HG03097 (cell line): ENCODE measurements around the gene MLYCD.

Experiments
- ATAC-seq: cut with Tn5 transposase; IDR thresholded peaks from one replicate; pipeline ENCODE4 v1.9.1; 2021; ENCODE audit not compliant: unreplicated experiment, low FRiP score

The MLYCD gene

DNA sequence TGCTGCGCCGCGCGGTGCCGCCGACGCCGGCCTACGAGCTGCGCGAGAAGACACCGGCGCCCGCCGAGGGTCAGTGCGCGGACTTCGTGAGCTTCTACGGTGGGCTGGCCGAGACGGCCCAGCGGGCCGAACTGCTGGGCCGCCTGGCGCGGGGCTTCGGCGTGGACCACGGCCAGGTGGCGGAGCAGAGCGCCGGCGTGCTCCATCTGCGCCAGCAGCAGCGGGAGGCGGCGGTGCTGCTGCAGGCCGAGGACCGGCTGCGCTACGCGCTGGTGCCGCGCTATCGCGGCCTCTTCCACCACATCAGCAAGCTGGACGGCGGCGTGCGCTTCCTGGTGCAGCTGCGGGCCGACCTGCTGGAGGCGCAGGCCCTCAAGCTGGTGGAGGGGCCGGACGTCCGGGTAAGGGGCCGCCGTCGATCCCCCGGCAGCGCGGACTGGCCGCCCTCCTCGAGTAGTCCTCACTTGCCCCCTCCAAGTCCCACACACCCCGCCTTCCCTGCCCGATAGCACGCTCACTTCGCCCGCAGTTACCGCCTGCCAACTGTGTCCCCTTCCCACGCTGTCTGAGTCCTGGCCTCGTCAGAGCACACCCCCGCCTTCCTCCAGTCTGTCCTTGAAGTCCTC lies 470 bp downstream of the MLYCD start:
- peak; percentile 37 for ATAC-seq

DNA sequence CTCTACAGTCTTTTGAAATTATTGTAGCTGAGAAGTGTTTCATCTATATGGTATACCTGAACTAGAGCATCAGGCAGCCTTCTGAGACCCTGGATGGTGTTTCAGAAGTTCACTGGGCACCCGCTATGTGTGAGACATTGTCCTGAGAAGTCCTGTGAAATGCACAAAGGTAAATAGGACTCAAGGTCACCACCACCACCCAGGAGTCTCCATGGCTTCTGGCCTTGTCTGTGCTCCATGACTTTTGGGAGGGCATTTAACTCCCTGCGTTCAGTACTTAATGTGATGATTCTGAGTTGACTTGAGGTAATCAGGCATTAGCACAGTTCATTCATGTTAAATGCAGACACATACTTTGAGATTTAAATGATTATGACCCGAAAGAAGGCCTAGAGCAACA lies 1.1 kb downstream of the MLYCD start:
- ATAC-seq = no peak

DNA sequence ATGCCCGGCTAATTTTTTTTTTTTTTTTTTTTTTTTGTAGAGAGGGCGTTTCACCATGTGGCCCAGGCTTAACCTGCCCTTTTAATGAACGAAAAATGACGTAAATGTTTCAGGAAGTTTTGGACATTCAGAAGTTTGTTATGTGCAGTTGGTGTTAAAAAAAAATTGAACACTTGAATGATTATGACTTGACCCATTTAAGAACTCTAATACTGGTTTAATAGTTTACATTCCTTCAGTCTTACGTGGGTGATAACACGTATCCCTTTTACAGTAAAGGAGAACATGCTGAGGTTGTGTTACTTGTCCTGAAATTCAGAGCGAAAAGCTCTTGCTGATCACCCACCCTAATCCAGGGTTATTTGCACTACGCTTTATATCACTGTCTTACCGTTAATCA lies 1.7 kb downstream of the MLYCD start:
- ATAC-seq = no peak

DNA sequence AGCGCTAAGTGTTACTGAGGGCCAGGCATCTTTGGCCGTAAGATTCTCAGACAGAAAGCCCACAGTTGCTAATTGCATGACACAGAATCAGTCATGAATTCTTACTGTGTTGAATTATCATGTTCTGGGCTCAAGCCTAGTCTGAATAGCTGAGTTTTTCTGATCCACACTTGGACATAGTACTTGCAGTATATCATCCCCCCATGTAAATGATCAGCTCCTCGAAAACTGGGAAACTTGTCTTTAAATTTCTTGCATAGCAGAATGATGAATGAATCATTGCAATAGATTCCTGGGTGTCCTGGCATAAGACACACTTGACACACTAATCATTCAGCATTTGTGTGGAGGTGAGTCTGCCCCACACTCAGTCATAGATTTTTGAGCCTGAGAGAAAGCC lies 2.2 kb downstream of the MLYCD start:
- no peak for ATAC-seq

DNA sequence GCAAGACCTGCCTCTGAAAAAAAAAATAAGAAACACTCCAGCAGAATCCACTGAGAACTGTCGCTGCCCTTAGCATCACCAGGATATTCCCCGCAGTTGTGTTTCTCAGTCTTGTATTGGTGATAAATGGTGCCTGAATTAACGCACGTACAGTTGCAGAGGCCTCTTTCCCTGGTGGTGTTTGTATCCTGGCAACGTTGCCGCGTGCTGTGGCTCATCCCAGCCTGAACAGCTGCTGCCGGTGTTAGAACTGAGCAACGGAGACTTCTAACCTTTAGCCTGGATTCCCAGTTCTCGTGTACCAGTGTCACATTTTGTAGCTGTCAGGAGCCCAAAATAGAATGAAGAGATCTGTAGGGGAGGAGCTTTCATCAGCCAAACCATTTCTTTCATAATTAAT lies 4.8 kb downstream of the MLYCD start:
- ATAC-seq = no peak

DNA sequence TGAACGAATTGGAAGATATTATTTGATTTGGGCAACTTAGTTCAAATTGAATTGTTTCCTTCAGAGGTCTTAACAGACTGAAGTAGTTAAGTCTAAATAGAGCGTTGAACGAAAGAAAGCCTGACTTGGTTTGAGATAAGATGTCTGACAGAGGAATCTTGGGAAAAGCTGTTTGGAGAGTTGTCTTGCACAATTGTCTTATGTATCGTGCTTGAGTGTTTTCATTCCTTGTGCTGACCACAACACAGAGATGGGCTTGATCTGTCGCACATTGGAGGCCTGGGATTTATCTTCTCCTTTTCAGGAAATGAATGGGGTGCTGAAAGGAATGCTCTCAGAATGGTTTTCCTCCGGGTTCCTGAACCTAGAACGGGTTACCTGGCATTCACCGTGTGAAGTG lies 7.8 kb downstream of the MLYCD start:
- no peak for ATAC-seq

DNA sequence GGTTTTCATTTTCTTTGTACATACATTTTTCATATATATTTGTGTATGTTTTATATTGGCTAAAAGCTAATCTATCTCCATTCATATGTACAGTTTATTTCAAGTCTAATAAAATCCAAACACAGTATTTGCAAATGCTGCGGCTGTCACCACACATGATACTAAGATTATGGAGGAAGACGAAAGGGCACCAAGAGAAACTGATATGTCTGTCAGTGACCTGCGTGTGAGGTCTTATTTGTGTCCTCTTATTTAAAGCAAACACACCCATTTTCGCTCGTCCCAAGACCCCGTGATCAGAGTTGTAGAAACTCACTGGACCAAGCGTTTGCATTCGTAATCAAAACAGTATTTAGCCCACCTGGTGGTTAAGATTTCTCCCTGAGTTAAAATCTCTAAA lies 8.2 kb downstream of the MLYCD start:
- no peak for ATAC-seq

DNA sequence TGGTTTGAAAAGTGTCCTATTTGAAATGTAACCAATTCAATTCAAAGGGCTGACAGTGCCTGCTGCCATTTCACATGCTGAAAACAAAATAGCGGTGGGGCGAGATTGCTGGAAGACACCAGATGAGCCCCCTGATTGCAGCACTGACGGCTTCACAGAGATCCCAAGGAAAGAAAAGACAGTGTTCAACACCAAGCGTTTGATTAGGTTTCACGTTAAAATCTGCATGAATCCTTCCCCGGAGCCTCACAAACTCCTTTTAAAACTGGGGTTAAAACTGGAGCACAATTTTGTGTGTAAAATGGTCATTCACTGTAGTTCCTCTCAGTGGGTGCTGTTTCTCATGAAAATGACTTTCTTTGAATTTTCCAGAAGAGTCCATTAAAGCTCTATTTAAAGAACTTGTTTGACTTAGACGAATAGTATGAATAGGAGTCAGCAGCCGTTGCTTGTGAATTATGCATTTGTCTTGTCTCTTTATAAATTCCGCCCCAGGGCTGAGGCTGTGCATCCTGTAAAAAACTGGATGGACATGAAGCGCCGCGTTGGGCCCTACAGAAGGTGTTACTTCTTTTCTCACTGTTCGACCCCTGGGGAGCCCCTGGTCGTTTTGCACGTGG lies 8.8 kb downstream of the MLYCD start:
- ATAC-seq = no peak

DNA sequence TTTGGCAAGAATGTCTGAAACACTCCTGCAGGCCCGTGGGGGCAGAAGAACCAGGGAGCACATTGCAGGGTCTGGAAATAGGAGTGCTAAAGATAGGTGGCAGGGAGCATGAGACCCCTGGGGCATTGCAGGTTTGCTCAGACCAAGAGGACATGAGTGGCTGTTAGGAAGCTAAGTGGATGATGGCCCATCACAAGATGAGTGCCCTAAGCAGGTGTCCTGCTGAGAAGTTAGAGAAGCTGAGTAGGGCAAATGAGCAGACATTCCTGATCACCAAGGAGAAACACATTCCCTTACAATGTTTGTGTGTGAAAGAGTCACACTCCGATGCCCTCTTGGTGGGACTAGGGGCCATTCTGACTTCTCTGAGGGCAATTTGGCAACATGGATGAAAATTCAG lies 9.9 kb downstream of the MLYCD start:
- ATAC-seq = no peak

DNA sequence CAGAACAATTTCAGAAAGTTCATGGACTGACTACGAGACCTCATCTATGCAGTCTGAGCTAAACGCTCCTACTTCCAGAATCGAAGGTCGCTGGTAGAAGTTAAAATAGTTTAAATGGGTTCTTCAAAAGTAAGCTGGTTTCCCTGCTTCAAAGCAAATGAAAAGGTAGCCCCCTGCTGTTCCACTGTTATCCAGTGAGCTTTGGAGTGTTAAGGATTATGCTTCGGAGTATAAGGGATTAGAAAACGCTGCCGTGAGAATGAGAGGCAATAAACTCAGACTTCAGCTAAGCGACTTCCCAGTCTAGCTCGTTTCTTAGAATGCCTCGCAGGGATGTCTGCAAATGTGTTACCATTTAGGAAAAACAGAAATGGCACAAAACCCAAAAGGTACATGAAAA lies 12.4 kb downstream of the MLYCD start:
- no peak for ATAC-seq

DNA sequence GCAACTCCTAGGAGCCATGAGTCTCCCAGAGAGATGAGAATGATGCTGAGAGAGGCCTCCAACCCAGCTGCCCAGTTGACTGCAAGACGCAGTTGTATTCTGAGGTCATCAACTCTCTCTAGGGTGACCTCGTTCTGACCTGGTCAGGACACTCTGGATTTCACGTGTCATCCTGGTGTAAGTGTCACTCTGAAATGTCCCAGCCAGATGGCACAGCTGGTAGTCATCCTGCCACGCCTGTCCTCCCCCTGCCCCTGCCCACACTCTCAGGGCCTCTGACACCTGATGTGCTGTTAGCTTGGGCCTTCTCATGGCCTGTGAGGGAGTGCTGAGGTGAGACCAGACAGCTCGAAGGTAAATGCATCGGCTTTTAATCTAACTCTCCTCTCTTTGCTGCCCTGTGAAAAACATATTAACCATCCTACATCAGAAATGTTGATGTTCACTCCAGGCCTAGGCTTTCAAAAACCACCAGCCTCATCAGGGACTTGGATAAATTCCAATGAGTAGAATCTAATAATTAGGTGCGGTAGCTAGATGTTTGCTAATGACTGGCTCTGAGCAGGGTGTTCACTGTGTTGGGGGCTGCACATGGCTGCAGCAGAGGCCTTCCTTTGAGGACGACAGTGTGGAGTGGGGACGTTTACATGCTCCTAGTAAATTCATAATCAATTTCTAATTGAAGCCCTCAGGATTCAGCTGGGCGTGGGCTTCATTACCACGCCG lies 13.8 kb downstream of the MLYCD start:
- no peak for ATAC-seq

DNA sequence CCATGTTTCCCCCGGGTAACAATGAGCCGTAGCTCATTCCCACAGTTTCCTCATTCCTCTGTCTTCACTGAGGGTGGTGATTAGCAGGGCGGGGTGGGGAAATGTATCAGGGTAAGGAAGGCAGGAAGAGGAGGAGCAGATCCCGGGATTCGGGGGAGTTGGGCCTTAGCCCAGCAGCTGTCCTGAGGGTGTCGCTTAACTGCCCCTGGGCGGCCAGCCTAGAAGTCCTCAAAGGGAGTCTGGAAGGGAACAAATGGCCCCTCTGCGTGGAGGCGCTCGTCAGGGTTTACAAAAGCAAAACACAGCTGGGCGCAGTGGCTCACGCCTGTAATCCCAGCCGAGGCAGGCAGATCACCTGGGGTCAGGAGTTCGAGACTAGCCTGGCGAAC lies 14.3 kb downstream of the MLYCD start:
- no peak for ATAC-seq

DNA sequence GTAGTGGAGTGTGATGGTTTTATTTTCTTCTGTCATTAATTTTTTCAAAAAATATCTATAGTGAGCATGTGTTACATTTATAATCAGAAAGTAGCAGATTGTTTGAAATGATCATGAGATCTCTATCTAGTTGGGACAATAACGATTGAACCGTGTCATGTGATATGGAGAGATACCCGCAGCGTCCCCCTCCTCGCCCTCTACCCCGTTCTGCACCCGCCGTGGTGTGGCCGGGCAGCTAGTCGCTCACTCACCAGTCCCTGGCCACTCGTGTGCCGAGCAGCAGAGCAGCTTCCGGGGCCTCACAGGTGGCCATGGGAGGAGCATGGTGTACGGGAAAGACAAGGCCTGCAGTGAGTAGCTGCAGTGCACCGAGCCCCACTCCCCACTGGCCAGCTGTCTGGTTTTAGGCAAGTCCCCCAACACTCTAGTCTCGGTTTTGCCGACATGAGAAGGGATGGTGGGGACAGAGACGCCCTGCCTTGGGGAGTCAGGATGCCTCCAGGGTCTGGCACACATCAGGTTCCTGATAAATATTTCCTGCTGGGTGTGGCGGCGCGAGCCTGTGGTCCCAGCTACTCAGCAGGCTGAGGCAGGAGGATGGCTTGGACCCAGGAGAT lies 15.3 kb downstream of the MLYCD start:
- no peak for ATAC-seq

DNA sequence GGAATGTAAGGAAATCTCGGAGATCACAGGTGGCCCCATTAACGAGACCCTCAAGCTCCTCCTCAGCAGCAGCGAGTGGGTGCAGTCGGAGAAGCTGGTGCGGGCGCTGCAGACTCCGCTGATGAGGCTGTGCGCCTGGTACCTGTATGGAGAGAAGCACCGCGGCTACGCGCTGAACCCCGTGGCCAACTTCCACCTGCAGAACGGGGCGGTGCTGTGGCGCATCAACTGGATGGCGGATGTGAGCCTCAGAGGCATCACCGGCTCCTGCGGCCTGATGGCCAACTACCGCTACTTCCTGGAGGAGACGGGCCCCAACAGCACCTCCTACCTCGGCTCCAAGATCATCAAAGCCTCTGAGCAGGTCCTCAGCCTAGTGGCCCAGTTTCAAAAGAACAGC lies 16.2 kb downstream of the MLYCD start:
- no peak for ATAC-seq

DNA sequence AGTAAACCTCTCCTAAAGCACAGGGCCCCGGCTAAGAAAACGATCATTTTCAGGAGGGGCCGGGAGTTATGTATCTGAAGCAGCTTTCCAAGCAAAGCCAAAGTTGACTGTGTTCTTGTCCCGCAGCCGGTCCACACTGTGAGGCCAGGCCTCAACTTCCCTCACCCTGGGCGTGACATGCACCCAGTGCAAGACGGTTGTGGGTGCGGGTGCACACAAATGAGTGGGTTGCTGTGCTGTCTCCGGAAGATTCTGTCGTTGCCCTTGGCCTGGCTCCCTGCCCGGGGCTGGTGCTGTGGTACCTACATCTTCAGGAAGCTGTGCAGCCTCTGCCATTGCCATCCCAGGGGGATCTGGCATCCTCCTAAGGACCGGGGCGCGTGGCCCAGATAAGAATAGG lies 16.6 kb downstream of the MLYCD start:
- no peak for ATAC-seq

DNA sequence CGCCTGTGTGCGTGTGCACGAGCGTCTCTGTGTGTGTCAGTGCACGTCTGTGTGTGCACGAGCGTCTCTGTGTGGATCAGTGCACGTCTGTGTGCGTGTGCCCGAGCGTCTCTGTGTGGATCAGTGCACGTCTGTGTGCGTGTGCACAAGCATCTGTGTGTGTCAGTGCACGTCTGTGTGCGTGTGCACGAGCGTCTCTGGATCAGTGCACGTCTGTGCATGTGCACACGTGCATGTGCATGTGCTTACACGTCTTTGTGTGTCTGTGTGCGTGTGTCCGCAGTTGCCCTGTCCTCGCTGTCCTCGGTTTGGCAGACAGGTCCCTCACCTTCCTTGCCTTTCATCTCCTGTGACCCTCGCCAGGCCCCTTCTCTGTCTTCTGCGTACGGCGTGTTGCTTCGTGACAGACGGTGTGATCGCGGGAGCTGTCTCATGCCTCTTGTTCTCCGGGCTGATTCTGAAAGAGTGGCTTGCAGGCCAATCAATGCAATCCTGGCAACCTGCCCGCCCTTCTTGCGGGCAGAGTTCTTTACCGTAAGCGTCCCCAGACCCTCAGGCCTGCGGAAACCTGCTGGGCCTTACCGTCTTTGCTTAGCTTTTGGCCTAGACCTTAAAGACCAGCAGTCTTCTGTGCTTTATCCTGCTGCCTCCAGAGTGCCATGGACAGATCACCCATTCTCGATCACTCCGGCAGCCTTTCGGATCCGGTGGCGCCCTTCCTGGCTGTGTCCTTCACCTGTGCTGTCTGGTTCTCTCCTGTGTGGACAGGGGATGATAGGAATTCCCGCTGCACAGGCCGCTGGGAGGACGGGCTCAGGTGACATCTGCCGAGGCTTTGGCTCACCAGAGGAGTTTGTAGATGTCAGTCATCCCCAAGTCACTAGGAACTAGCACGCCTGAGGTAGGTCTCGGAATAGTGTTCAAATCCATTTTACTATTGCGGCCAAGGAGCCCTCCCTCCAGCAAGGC lies 18.5 kb downstream of the MLYCD start:
- ATAC-seq = no peak

DNA sequence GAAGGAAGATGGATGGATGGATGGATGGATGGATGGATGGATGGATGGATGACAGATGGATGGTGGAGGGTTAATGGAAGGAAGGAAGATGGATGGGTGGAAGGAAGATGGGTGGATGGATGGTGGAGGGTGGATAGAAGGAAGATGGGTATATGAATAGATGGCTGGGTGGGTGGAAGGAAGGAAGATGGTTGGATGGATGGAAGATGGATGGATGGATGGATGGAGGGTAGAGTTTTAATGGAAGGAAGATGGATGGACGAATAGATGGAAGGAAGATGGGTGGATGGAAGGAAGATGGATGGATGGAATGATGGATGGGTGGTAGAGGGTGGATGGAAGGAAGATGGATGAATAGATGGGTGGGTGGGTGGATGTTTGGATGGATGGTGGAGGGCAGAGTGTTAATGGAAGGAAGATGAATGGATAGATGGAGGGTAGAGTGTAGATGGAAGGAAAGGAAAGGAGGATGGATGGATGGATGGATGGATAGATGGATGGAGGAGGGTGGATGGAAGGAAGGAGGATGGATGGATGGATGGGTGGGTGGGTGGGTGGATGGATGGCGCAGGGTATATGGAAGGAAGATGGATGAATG lies 22.1 kb downstream of the MLYCD start:
- no peak for ATAC-seq

DNA sequence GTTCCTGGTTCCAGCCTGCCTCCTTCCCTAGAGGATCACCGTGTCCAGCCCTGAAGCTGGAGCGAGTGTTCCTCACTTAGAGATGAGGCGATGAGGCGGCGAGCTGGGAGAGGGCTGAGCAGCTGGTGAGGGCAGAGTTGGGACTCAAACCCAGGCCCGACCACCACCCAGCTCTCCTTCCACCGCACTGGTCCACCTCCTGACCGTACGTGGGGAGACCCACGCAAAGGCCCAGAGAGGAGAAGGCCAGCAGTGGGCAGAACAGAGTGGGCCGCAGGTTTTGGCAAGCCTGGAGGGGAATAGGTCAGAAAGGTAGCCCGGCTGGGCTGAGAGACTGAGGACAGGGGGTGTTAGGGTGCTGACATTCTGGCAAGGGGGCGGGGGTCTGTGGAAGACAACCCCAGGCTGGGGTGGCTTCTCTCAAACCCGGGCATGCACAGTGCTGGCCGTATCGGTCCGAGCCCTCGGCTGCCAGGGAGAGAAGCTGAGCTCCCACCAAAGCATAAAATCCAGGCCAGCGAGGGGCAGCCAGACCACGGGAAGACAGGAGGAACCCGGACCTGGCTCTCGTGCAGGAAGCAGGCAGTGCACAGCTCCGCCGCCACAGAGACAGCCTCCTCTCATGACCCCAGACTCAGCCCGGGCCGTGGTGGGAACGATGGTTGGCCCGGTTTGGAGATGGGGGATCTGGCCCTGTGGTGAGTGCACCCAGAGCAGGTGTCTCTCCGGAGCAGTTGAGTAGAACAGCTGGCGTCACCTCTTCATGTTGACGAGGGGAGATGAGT lies 24.9 kb downstream of the MLYCD start:
- ATAC-seq = no peak

DNA sequence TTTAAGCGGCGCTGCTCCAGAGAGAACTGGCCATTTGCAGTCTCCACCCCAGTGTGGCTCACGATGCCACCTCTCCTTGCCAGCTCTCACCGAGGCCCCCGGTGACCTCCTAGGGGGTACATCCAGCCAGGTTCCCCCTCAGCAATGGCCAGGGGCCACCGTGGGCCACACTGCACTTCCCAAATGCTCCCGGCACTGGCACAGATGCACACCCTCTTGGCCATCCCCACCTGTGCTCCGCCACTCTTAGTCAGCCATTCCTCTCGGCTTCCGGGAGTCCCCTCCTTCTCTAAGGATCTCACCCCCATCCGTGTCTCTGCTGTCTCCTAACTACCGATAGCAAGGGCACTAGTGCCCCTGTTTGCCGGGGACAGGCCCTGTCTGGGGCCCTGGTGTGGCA lies 25.8 kb downstream of the MLYCD start:
- ATAC-seq = no peak
